HepG2 (cell line): ENCODE data around the gene HDAC3. TPM values are rescaled to one million over a fixed set of nuclear protein-coding genes. Genes with fewer than 3 reads are reported as not detected.

ENCODE experiments used
- ARID5B ChIP-seq: IDR thresholded peaks from 2 replicates; pipeline ENCODE4 v1.4.0; 2020; ENCODE audit warnings: mild to moderate bottlenecking, missing genetic modification reagents
- HDAC2 ChIP-seq: sonication (generic); formaldehyde crosslinking; IDR thresholded peaks from 2 replicates; pipeline ENCODE4 v1.4.0; 2020; ENCODE audit warnings: missing genetic modification reagents
- HIC2 ChIP-seq: sonication (generic); formaldehyde crosslinking; IDR thresholded peaks from 2 replicates; pipeline ENCODE4 v1.9.0; 2022; ENCODE audit warnings: low read depth, missing genetic modification reagents
- HIVEP1 ChIP-seq: sonication (generic); formaldehyde crosslinking; IDR thresholded peaks from 2 replicates; pipeline ENCODE4 v1.4.0; 2020; ENCODE audit warnings: mild to moderate bottlenecking, missing genetic modification reagents
- MED13 ChIP-seq: sonication (generic); formaldehyde crosslinking; IDR thresholded peaks from 2 replicates; pipeline ENCODE4 v1.5.0; 2020; ENCODE audit warnings: missing genetic modification reagents
- NFE2L1 ChIP-seq: sonication (generic); formaldehyde crosslinking; IDR thresholded peaks from 2 replicates; pipeline ENCODE4 v1.4.0; 2020; ENCODE audit warnings: missing genetic modification reagents, mild to moderate bottlenecking, borderline replicate concordance
- NFYB ChIP-seq: sonication (generic); formaldehyde crosslinking; IDR thresholded peaks from 2 replicates; pipeline ENCODE4 v1.4.0; 2020; ENCODE audit warnings: missing genetic modification reagents
- PAF1 ChIP-seq: IDR thresholded peaks from 2 replicates; pipeline ENCODE4 v1.6.1; 2016; ENCODE audit warnings: missing genetic modification reagents, missing compliant biosample characterization
- STAG1 ChIP-seq: sonication (generic); formaldehyde crosslinking; IDR thresholded peaks from 2 replicates; pipeline ENCODE4 v1.4.0; 2020; ENCODE audit warnings: missing genetic modification reagents
- TP53 ChIP-seq: sonication (generic); formaldehyde crosslinking; conservative IDR thresholded peaks from 2 replicates; pipeline ENCODE4 v1.4.0; 2020; ENCODE audit warnings: missing genetic modification reagents
- ZBTB25 ChIP-seq: IDR thresholded peaks from 2 replicates; pipeline ENCODE4 v1.6.1; 2018; ENCODE audit warnings: missing genetic modification reagents
- ZBTB46 ChIP-seq: sonication (generic); formaldehyde crosslinking; IDR thresholded peaks from 2 replicates; pipeline ENCODE4 v1.4.0; 2020; ENCODE audit warnings: mild to moderate bottlenecking, missing genetic modification reagents, borderline replicate concordance
- ZNF451 ChIP-seq: sonication (generic); formaldehyde crosslinking; IDR thresholded peaks from 2 replicates; pipeline ENCODE4 v1.5.0; 2020; ENCODE audit warnings: mild to moderate bottlenecking, missing genetic modification reagents
- ZNF503 ChIP-seq: sonication (generic); formaldehyde crosslinking; IDR thresholded peaks from 2 replicates; pipeline ENCODE4 v1.4.0; 2020; ENCODE audit warnings: missing genetic modification reagents
- ZNF644 ChIP-seq: IDR thresholded peaks from 2 replicates; pipeline ENCODE4 v1.6.1; 2016; ENCODE audit warnings: low read depth
- ZNF770 ChIP-seq: sonication (generic); formaldehyde crosslinking; IDR thresholded peaks from 2 replicates; pipeline ENCODE4 v1.5.0; 2020; ENCODE audit warnings: mild to moderate bottlenecking, missing genetic modification reagents
- ZSCAN30 ChIP-seq: sonication (generic); formaldehyde crosslinking; IDR thresholded peaks from 2 replicates; pipeline ENCODE4 v1.5.0; 2020; ENCODE audit warnings: mild to moderate bottlenecking, missing genetic modification reagents
- polyA plus RNA-seq, 8 experiments: library from polyadenylated mRNA; depleted of rRNA in 3 of 8; stranded (reverse) in 7 of 8; unstranded in 1 of 8; fragments of >200 nt; fragmentation: Illumina TruSeq in 4 of 8; extraction: Trizol in 4 of 8; gene quantifications; 2 replicates each; pipeline versions ENCODE4 v1.2.1 to v1.2.3, GENCODE V29; 2011 to 2016; ENCODE audit warnings: low read depth in 4 of 8, missing spikeins in 1 of 8, mixed read lengths in 1 of 8; ENCODE audit not compliant: insufficient read depth in 1 of 8
- total RNA-seq, 5 experiments: library from RNA; depleted of rRNA; stranded (reverse); fragments of >200 nt; fragmentation: Illumina TruSeq; extraction: Trizol; gene quantifications; 2 replicates each; pipeline ENCODE4 v1.2.3, GENCODE V29; 2016; ENCODE audit warnings: low read depth in 1 of 5

Gene HDAC3
- total and polyA plus RNA-seq, 2 of the 13 experiments (the other 11 are each of a cell fraction or from before 2014, with no cell fraction given) = 84.0 to 94.1 TPM

- no peak for TF ChIP-seq ZNF503 (CRISPR knock-in tag)
- TF ChIP-seq NFE2L1 = no peak
- no peak for TF ChIP-seq TP53 (CRISPR knock-in tag)
- no peak for TF ChIP-seq HIVEP1
- no peak for TF ChIP-seq ZNF644 (CRISPR knock-in tag)
- TF ChIP-seq STAG1 = no peak
- TF ChIP-seq PAF1 = no peak
- peak; percentile 49; the same call in 1 of the 2 replicates for TF ChIP-seq ARID5B (CRISPR knock-in tag)
- TF ChIP-seq NFYB (CRISPR knock-in tag) = no peak
- no peak for TF ChIP-seq ZBTB25 (CRISPR knock-in tag)
- no peak for TF ChIP-seq MED13 (CRISPR knock-in tag)
- TF ChIP-seq ZNF451 (CRISPR knock-in tag) = no peak
- TF ChIP-seq ZBTB46 (CRISPR knock-in tag) = no peak
- no peak for TF ChIP-seq ZSCAN30 (CRISPR knock-in tag)
- no peak for TF ChIP-seq ZNF770
- TF ChIP-seq HDAC2 = 0 out of 2 replicates have a peak, but pooled peaks have one; percentile 39
- no peak for TF ChIP-seq HIC2 (CRISPR knock-in tag)
Measured at GRCh38 chr5:141618030-141618803, 18.4 kb downstream of the HDAC3 start (continued).
